H9 (cell line): ENCODE measurements around the gene GNGT2. TPM values are rescaled to one million over a fixed set of nuclear protein-coding genes. Genes with fewer than 3 reads are reported as not detected.

Source experiments
- DNase-seq: peaks from one replicate; pipeline ENCODE4 v3.0.0-alpha.2; 2017
- H2AFZ ChIP-seq: one replicate; pipeline ENCODE4 v1.6.1; 2013; ENCODE audit warnings: mild to moderate bottlenecking, low read length, control low read depth, moderate library complexity
- H2AK5ac ChIP-seq: 2 replicates; pipeline ENCODE4 v1.6.1; 2013; ENCODE audit warnings: low read length, control low read depth, mixed read lengths; ENCODE audit not compliant: insufficient read length
- H2BK120ac ChIP-seq: one replicate; pipeline ENCODE4 v1.6.1; 2013; ENCODE audit warnings: low read depth, mild to moderate bottlenecking, low read length, control low read depth, inconsistent platforms; ENCODE audit not compliant: poor library complexity, severe bottlenecking
- H2BK12ac ChIP-seq: 2 replicates; pipeline ENCODE4 v1.6.1; 2013; ENCODE audit warnings: low read length, control low read depth, mixed read lengths, low read depth; ENCODE audit not compliant: insufficient read length
- H2BK15ac ChIP-seq: 2 replicates; pipeline ENCODE4 v1.6.1; 2013; ENCODE audit warnings: low read depth, low read length, control low read depth
- H2BK20ac ChIP-seq: one replicate; pipeline ENCODE4 v1.6.1; 2013; ENCODE audit warnings: low read depth, mild to moderate bottlenecking, low read length, control low read depth, inconsistent platforms; ENCODE audit not compliant: poor library complexity, severe bottlenecking
- H2BK5ac ChIP-seq: 2 replicates; pipeline ENCODE4 v1.6.1; 2013; ENCODE audit warnings: low read length, control low read depth, mixed read lengths; ENCODE audit not compliant: insufficient read length
- H3K14ac ChIP-seq: 2 replicates; pipeline ENCODE4 v1.6.1; 2013; ENCODE audit warnings: low read length, control low read depth; ENCODE audit not compliant: insufficient read depth
- H3K18ac ChIP-seq: 2 replicates; pipeline ENCODE4 v1.6.1; 2013; ENCODE audit warnings: low read depth, mild to moderate bottlenecking, mixed read lengths, low read length, control low read depth; ENCODE audit not compliant: insufficient read length
- H3K23ac ChIP-seq: 2 replicates; pipeline ENCODE4 v1.6.1; 2013; ENCODE audit warnings: low read length, control low read depth, mixed read lengths, low read depth; ENCODE audit not compliant: insufficient read length
- H3K23me2 ChIP-seq: 2 replicates; pipeline ENCODE4 v1.6.1; 2013; ENCODE audit warnings: low read depth, mild to moderate bottlenecking, mixed read lengths, low read length, control low read depth; ENCODE audit not compliant: insufficient read length, poor library complexity, severe bottlenecking
- H3K27ac ChIP-seq: 2 replicates; pipeline ENCODE4 v1.5.1; 2013; ENCODE audit warnings: low read length, control low read depth, mixed read lengths, low read depth; ENCODE audit not compliant: insufficient read length
- H3K27me3 ChIP-seq: 2 replicates; pipeline ENCODE4 v1.6.1; 2013; ENCODE audit warnings: low read length, control low read depth, inconsistent platforms; ENCODE audit not compliant: insufficient read depth
- H3K4ac ChIP-seq: 2 replicates; pipeline ENCODE4 v1.6.1; 2013; ENCODE audit warnings: low read depth, mild to moderate bottlenecking, control low read depth, inconsistent platforms, low read length, moderate library complexity
- H3K4me1 ChIP-seq: 2 replicates; pipeline ENCODE4 v1.6.1; 2013; ENCODE audit warnings: low read length, control low read depth, inconsistent platforms; ENCODE audit not compliant: insufficient read depth
- H3K4me2 ChIP-seq: 2 replicates; pipeline ENCODE4 v1.6.1; 2013; ENCODE audit warnings: low read length, control low read depth, mixed read lengths; ENCODE audit not compliant: insufficient read length, insufficient read depth
- H3K56ac ChIP-seq: 2 replicates; pipeline ENCODE4 v1.6.1; 2013; ENCODE audit warnings: low read depth, mild to moderate bottlenecking, mixed read lengths, low read length, control low read depth; ENCODE audit not compliant: insufficient read length
- H3K79me1 ChIP-seq: 2 replicates; pipeline ENCODE4 v1.6.1; 2013; ENCODE audit warnings: low read depth, mild to moderate bottlenecking, moderate library complexity, low read length, control low read depth, inconsistent platforms; ENCODE audit not compliant: insufficient read depth, poor library complexity, severe bottlenecking
- H3K79me2 ChIP-seq: 2 replicates; pipeline ENCODE4 v1.6.1; 2013; ENCODE audit warnings: low read length, control low read depth, inconsistent platforms; ENCODE audit not compliant: insufficient read depth
- H3K9ac ChIP-seq: 2 replicates; pipeline ENCODE4 v1.6.1; 2013; ENCODE audit warnings: low read length, control low read depth, mixed read lengths; ENCODE audit not compliant: insufficient read length; ENCODE audit errors: extremely low read depth
- H3K9me3 ChIP-seq: one replicate; pipeline ENCODE4 v1.6.1; 2013; ENCODE audit warnings: low read depth, low read length, inconsistent platforms; ENCODE audit not compliant: control insufficient read depth
- H3T11ph ChIP-seq: one replicate; pipeline ENCODE4 v1.6.1; 2013; ENCODE audit warnings: mild to moderate bottlenecking, low read length, control low read depth, inconsistent platforms
- H4K20me1 ChIP-seq: one replicate; pipeline ENCODE4 v1.6.1; 2013; ENCODE audit not compliant: control insufficient read depth, insufficient read length, insufficient read depth
- H4K5ac ChIP-seq: 2 replicates; pipeline ENCODE4 v1.6.1; 2013; ENCODE audit warnings: low read depth, mild to moderate bottlenecking, mixed read lengths, low read length, control low read depth; ENCODE audit not compliant: insufficient read length
- H4K8ac ChIP-seq: replicated peaks from 2 replicates; pipeline ENCODE4 v1.6.1; 2013; ENCODE audit warnings: low read length, control low read depth, mixed read lengths, low read depth; ENCODE audit not compliant: insufficient read length
- H4K91ac ChIP-seq: 2 replicates; pipeline ENCODE4 v1.6.1; 2013; ENCODE audit warnings: low read depth, mild to moderate bottlenecking, moderate library complexity, mixed read lengths, low read length, control low read depth; ENCODE audit not compliant: insufficient read length
- H3K27ac Mint-ChIP-seq, 3 experiments: 2 replicates in 2 of 3; 3 replicates in 1 of 3; pipeline ENCODE4 v1.8.0; 2020 to 2021; ENCODE audit warnings: mixed read lengths in 3 of 3, mild to moderate bottlenecking in 1 of 3, moderate library complexity in 1 of 3
- H3K27me3 Mint-ChIP-seq: 2 replicates; pipeline ENCODE4 v1.8.0; 2021; ENCODE audit warnings: low read depth, mild to moderate bottlenecking, moderate library complexity, mixed read lengths
- H3K36me3 Mint-ChIP-seq, 3 experiments: 2 replicates in 2 of 3; 3 replicates in 1 of 3; pipeline ENCODE4 v1.8.0; 2020 to 2021; ENCODE audit warnings: low read depth in 3 of 3, mixed read lengths in 3 of 3; ENCODE audit not compliant: insufficient read depth in 1 of 3
- H3K4me1 Mint-ChIP-seq, 2 experiments: 2 replicates each; pipeline ENCODE4 v1.8.0; 2020; ENCODE audit warnings: mixed read lengths in 2 of 2
- H3K4me3 Mint-ChIP-seq, 2 experiments: 2 replicates in 1 of 2; 3 replicates in 1 of 2; pipeline ENCODE4 v1.8.0; 2020 to 2021; ENCODE audit warnings: mild to moderate bottlenecking in 2 of 2, mixed read lengths in 2 of 2, moderate library complexity in 1 of 2
- H3K9me3 Mint-ChIP-seq, 2 experiments: 2 replicates in 1 of 2; 3 replicates in 1 of 2; pipeline ENCODE4 v1.8.0; 2020; ENCODE audit warnings: mild to moderate bottlenecking in 2 of 2, mixed read lengths in 2 of 2, moderate library complexity in 1 of 2
- WGBS: extraction: QIAGEN DNeasy Blood & Tissue Kit; methylation state at CpG from one replicate; pipeline ENCODE4 v1.1.7; 2013; ENCODE audit warnings: missing lambda C conversion rate, low lambda C conversion rate, mixed read lengths; ENCODE audit not compliant: insufficient read length; ENCODE audit errors: extremely low coverage; 5-methylcytosine and 5-hydroxymethylcytosine counted together
- total RNA-seq: library from RNA; stranded (reverse); gene quantifications from 2 replicates; pipeline ENCODE4 v1.2.1, GENCODE V29; 2021
- TF ChIP-seq, protein P1 (sequence below): fragments of 200-600 bp; sonication (generic); conservative IDR thresholded peaks from 3 replicates; pipeline ENCODE4 v1.8.0; 2021; ENCODE audit warnings: antibody characterized with exemption, mild to moderate bottlenecking

Gene GNGT2
- total RNA-seq, 1 experiment from 2014 or later = 0.42 TPM

GRCh38 chr17:49218941-49219913 lies 8.9 kb upstream of the GNGT2 start:
- Histone ChIP-seq H3K4me2 (no peak overlapping the region), H2AK5ac (no peak overlapping the region), H3K9ac (no peak overlapping the region), H3K14ac (no peak overlapping the region), H2BK5ac (no peak overlapping the region), H3T11ph (no peak overlapping the region), H3K27ac (no peak overlapping the region), H3K56ac (no peak overlapping the region), H4K5ac (no peak overlapping the region), H3K23ac (no peak overlapping the region), H3K79me2 (no peaks in the 10 kb centered on the region), H2BK15ac (no peak overlapping the region), H2AFZ (no peak overlapping the region), H3K4me1 (0 out of 2 replicates have a peak, but pooled peaks cover 2% of the 10 kb centered on the region), H2BK120ac (no peak overlapping the region), H2BK12ac (no peak overlapping the region), H2BK20ac (no peak overlapping the region), H3K23me2 (peaks cover 2% of the 10 kb centered on the region), H3K4ac (no peak overlapping the region), H3K27me3 (no peaks in the 10 kb centered on the region; the same call in 1 of the 2 replicates), H4K91ac (no peak overlapping the region), H4K8ac (no peak overlapping the region), H3K79me1 (no peaks in the 10 kb centered on the region), H3K9me3 (no peaks in the 10 kb centered on the region), H3K18ac (no peak overlapping the region), H4K20me1 (no peaks in the 10 kb centered on the region)
- H3K9me3 Mint-ChIP-seq = no peaks in the 10 kb centered on the region
- no CpG with 5 or more reads among the region's 37 CpGs for whole genome bisulfite sequencing
- H3K4me1 Mint-ChIP-seq = peaks cover 24 to 25% of the 10 kb centered on the region in 2 experiments
- TF ChIP-seq, protein P1, sequence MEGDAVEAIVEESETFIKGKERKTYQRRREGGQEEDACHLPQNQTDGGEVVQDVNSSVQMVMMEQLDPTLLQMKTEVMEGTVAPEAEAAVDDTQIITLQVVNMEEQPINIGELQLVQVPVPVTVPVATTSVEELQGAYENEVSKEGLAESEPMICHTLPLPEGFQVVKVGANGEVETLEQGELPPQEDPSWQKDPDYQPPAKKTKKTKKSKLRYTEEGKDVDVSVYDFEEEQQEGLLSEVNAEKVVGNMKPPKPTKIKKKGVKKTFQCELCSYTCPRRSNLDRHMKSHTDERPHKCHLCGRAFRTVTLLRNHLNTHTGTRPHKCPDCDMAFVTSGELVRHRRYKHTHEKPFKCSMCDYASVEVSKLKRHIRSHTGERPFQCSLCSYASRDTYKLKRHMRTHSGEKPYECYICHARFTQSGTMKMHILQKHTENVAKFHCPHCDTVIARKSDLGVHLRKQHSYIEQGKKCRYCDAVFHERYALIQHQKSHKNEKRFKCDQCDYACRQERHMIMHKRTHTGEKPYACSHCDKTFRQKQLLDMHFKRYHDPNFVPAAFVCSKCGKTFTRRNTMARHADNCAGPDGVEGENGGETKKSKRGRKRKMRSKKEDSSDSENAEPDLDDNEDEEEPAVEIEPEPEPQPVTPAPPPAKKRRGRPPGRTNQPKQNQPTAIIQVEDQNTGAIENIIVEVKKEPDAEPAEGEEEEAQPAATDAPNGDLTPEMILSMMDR = peak; percentile 55
- 0 out of 5 replicates have a peak overlapping the region, but pooled peaks of 1 of the 2 experiments have one; percentile 13 for H3K4me3 Mint-ChIP-seq
- H3K27ac Mint-ChIP-seq = no peak overlapping the region
- no peaks in the 10 kb centered on the region; a peak in 1 of 7 replicates for H3K36me3 Mint-ChIP-seq
- DNase-seq = peak; percentile 73
- peaks cover 40% of the 10 kb centered on the region for H3K27me3 Mint-ChIP-seq
